HG02588 (cell line): ENCODE results near the gene SCCPDH.

Experiments
- ATAC-seq: cut with Tn5 transposase; IDR thresholded peaks from one replicate; pipeline ENCODE4 v1.9.1; 2021; ENCODE audit warnings: mild to moderate bottlenecking, moderate library complexity; ENCODE audit not compliant: unreplicated experiment

Gene SCCPDH

DNA sequence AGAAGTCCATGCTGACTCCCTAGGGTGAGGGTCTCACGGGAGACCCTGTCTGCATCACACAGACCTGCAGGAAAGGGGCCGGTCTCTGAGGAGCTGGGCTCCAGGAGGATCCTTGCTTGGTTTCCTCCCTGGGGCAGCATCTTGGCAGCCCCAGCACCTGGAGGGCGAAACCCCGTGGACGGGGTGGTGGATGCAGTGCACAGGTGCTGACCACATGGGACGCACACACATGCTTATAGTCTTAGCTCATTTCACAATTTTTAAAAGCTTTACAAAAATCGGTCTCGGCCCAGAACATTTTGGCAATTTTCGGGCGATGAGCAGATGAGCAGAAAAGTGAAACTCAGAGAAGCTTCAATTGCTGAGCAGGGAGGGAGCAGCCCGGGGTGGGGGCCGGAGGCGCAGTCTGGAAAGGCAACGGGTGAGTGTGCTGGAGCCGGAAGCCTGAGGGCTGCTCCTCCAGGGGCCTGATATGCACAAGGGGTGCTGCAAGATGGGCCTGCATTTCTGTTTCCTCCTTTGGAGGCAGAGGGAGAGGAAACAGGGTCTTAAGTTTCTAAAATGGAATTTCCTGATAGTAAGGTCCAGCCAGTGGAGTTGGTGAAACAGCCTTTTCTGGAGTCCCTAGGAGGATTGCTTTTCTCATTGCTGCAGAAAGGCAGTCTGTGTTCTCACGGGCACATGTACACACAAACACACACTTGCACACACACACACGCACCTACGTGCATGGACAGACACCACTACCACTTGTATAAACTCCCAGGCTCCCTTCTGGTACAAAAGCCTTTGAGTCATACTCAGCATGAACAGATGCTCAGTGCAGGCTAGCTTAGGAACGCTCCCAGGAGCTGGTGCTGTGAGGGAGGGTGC lies 60.6 kb downstream of the SCCPDH start:
- peak; percentile 45 for ATAC-seq

DNA sequence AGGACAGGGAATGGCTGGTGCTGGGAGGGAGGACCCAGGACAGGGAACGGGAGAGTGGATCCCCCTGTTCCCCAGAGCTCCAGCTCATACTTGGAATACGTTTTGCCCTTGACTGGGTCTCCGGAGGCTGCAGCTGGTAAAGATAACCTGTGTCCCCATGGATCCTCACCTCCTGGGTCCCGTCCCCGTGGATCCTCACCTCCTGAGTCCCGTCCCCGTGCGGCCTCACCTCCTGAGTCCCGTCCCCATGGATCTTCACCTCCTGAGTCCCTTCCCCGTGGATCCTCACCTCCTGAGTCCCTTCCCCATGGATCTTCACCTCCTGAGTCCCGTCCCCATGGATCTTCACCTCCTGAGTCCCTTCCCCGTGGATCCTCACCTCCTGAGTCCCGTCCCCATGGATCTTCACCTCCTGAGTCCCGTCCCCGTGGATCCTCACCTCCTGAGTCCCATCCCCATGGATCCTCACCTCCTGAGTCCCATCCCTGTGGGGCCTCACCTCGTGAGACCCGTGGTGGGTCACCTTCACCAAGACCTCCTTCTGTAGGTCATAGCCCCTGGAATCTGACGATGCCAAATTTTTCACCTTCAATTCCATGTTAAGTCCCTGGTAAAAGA lies 61.4 kb downstream of the SCCPDH start:
- no peak for ATAC-seq

DNA sequence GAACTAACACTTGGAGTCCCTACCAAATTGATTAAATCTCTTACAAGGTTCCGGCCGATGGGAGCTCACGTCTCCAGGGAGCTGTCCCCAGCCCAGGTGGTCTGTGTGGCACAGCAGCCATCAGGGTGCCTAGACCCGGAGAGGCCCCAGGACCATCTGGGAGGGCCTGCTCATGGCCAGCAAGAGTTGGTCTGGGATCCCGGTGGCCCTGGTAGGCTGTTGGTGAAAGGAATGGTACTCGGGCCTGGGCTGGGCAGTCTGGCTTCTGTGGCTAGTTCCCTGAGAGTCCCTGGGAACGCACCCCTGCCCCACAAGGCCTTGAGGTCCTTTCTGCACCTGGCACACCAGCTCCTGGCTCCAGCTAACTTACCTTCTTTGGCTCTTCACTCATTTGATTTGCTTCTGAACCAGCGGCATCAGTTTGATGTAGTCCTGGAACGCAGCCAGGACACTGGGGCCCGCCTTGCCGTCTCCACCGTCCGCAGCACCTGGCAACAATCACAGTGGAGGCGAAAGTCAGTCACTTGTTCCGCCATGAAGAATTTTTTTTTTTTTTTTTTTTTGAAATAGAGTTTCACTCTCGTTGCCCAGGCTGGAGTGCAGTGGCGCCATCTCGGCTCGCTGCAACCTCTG lies 62.5 kb downstream of the SCCPDH start:
- no peak for ATAC-seq

DNA sequence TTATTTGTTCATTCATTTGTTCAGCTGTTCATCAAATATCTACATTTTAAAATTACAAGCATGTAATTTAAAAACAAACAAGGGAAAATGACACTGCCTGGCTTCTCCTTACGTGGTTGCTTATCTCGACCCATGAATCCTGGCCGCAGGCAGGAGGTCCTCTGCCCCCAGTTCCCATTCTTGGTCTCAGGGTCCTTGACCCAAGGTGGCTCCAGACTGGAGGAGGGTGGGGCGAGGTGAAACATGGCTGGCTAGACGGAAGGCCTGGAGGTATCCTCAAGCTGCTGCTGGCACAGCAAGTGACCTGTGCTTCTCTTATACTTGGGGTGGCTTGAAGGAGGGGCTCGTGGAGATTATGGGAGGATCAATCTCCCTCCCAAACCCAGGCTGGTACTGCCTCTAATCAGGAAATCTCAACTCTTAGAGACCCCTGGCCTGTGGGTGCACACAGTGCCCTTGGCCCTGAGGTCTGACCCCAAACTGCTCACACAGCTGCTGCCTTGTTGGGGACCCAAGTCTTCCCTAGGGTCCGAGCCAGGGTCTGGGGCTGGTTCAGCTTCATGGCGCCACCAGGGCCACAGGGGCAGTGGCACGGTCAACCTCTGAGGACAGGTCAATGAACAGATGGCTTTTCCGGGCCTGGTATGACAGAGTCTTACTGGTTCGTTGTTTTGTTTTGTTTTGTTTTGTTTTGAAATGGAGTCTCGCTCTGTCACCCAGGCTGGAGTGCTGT lies 63.7 kb downstream of the SCCPDH start:
- no peak for ATAC-seq

DNA sequence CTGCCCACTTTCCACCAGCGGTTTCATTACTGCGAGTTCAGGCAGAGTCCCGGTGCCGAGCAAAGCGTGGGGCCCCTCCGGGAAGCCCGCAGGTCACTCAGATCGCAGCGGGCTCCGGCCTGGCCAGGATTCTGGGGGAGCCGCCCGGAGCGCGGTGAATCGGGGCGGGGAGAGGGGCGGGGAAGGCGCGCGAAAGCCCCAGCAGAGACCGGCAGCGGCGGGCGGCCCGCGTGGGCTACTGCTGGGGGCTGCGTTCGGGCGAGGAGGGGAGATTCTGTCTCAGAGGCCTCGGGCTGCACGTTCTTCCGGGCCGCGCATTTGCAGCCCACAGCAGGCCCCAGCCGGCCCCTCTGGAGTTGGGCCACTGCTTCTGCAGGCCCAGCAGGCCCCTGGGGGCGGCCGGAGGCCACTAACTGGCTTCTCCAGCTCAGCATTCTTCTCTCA lies 64.7 kb downstream of the SCCPDH start:
- ATAC-seq = no peak

DNA sequence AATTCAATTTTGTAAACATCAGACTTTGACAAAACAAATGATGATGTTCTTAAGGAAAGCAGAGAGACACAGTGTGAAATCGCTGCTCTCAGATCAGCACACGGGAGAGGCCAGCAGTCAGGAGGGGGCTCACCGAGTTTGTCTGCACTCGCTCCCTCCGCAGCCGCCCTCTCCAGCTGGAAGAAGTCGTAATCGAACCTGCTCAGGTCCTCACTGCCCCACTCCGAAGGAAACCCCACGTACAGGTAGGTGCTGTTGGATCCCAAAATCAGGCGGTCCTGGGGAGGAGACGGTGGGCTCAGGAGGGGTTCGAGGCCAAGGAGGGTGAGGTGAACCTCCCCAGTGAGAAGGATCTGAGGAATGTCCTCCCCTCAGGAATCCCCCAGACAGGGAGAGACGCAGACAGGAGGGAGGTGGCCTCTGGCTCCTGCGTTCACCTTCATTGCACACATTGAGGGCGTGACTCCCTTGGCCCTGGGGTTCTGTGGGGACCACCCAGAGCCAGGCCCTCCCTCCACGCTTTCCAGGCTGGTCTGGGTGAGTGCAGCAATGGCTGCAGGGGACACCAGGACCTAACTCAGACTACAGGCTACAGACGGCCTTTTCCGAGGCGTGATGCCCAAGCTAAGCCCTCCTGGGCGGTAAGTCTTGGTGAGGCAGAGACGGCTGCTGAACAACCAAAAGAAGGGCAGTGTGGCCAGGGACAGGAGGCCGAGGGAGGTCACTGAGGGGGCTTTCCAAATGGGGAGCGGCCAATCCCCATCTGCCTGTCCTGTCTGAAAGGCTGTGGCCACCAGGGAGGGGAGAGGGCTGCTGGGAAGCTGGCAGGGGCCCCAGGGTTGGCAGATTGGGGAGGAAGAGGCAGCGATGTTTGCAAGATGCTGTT lies 65.5 kb downstream of the SCCPDH start:
- no peak for ATAC-seq

DNA sequence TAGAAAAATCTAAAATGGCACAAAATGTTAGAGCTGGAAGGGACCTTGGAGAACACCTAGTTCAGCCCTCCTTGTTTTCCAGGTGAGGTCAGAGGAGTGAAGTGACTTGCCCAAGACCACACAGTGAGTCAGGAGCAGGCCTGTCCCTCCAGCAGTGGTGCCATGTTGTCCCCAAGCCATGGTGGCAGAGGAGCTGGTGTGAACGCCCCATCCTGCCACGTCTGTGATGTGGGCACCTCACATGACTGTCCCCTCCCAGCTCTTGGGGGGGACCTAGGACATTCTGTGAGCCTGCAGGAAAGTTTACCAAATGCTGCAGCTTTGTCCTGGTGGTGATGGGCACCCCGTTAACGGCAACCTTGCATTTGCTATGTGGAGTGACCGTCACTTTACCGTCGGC lies 66.2 kb downstream of the SCCPDH start:
- ATAC-seq = no peak

DNA sequence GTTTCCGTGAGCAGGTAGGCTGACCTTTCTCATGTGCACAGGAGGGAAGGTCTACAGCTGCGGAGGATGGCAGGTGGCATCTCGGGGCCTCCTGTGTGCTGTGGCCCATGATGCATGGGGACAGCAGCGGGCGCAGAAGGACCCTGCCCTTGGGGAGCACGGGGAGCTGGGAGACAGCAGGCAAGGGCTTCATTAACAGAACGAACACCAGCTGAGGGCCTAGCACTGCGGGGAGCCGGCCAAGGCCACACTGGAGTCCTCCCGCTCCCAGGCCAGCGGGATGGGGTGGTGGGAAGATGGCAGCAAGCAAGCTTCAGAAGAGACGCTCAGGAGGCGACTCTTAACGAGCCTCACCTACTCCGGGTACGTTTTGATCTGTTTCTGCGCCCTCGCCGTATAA lies 66.6 kb downstream of the SCCPDH start:
- no peak for ATAC-seq

DNA sequence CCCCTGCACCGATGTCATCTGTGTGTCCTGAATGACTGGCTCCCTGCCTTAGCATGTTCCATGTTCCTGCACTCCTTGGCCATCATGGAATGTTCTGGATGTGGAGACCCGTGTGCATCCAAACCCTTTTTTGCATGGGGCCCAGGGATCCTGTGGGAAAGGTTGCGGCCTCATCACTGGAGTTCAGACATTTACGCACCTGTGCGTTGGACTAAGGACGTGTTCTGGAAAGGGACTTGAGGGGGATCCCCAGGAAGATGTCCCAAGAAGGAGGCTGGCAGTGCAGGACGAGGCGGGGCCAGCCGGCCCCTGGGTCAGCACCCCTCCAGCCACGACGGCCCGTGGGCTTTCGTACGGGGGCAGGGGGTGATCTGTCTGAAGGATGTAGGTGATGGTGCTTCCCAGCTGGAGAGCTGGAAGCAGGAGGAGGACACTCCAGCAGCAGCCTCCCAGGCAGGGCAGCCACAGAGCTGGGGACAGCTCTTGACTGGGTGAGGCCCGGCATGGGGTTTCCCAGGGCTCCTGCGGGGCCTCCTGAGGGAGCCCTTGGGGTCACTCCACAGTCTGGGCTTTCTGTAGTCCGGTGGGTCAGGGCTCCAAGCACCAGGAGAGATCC lies 67.2 kb downstream of the SCCPDH start:
- no peak for ATAC-seq

DNA sequence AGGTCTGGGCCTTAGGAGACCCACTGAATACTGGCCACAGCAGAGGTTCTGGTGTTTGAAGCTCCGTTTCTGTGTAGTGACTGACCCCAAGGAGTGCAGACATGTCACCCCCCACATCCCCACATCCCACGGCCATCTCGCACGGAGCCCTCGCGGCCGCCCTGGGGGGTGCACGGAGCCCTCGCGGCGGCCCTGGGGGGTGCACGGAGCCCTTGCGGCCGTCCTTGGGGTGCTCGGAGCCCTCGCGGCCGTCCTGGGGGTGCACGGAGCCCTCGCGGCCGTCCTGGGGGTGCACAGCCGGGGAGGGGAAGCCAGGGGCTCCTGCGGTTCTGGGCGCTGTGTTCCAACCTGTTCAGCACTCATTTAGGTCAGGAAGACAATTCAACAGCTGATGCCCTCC lies 68.4 kb downstream of the SCCPDH start:
- ATAC-seq = no peak

DNA sequence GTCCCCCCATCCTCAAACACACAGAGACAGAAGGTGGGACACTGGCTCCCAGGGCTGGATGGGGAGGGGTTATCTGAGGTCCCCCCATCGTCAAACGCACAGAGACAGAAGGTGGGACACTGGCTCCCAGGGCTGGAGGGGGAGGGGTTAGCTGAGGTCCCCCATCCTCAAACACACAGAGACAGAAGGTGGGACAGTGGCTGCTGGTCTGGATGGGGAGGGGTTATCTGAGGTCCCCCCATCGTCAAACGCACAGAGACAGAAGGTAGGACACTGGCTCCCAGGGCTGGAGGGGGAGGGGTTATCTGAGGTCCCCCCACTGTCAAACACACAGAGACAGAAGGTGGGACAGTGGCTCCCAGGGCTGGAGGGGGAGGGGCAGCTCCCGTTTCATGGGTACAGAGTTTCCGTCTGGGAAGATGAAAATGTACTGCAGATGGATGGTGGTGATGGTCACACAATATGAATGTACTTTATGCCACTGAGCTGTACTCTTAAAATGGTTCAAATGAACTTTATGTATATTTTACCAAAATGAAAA lies 69.2 kb downstream of the SCCPDH start:
- no peak for ATAC-seq

DNA sequence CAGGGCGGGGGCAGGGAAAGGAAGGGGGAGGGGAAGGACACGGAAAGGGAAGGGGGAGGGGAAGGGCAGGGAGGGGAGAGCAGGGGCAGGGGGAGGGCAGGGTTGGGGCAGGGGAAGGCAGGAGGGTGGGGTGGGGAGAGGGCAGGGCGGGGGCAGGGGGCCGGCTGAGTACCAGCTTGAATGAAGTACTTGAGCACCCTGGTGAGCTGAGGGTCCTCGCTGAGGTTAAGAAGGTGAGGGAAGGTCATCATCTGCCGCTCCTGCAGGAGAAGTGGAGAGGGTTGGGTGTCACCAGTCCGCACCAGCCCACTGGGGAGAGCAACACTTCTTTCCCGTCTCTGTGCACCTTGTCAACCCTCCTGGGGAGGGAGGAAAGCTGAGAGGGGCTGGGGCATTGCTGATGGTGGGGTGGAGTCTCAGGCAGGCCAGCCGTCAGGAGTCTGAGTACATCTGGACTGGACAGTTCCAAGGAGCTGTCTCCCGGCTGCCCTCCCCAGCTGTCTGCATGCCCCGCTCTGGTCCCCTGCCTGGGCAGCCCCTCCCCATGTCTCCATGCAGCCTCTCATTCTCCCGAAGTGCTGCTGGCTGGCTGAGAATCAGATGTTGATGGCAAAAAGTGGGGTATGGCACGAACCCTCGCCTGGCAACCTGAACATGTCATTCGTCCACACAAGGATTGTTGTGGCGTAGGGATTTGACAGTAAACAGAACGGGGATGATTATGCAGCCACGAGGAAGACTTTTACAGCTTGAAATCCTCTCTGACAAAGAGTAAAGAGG lies 70.0 kb downstream of the SCCPDH start:
- no peak for ATAC-seq

DNA sequence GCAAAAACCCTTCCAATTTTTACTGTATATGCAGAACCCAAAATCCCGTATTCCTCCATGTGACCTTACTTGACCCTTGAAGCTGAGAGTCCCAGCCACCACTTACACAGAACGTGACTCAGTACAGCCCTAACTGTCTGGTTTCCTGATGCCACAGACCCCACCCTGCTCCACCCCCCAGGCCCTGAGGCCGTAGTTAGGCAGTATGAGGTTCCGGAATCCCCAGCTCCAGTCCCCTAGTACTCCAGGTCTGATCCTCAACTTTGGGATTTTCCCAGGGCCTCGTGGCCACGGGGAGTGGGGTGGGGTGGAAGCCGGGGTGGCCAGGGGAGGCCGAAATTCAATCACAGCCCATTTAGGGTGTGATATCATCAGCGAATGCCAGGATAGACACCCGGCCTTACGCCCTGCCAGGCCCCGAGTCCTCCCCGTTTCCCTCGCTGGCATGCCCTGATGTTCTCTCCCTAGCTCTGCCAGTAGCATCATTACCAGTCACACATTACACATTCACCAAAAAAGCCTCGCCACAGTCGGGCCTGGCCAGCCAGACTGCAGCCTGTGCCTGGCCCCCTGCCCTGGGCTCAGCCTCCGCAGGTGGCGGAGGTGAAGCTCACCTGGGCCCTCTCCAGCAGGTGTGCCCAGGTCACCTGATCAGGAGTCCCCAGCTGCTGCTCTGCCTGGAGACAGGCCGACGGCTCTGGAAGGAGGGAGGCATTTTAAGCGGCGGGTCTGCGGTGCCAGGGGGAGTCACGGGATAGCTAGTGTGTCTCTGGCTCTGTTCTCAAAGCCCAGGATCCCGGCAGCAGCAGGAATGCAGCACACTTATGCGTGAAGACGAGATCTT lies 70.8 kb downstream of the SCCPDH start:
- ATAC-seq = no peak

DNA sequence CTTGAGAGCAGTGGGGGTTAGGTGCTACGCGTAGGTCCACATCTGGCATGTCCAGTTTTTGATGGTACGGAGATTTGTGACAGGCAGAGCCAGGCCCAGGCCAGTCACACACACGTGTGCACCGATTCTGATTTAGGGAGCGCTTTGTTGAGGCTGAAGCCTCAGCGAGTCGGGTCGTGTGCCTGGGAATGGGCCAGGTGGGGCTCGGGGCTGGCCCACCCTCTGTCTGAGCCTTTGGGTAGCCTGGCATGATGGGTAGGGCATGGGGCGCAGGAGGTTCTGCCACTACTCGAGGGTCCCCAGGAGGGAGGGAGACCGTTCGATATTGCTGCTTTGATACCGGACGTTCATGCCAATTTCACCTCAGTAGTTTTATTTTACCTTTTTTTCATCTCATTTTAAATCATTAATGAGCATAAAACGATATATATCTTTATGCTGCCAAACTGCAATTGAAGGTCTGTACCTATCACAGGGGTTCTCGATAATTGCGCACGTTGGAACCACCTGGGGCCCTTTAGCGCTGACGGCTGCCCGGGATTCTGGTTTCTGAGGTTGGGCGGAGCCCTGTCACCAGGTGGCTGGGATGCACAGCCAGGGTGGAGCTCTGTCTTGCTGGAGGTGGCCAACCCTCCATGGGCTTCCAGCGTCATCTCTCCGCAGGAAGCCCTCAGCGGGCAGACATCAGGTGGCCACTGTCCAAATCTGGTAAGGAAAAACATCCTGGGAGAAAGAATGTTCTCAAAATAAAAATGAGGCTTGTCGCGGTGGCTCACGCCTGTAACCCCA lies 71.9 kb downstream of the SCCPDH start:
- no peak for ATAC-seq

DNA sequence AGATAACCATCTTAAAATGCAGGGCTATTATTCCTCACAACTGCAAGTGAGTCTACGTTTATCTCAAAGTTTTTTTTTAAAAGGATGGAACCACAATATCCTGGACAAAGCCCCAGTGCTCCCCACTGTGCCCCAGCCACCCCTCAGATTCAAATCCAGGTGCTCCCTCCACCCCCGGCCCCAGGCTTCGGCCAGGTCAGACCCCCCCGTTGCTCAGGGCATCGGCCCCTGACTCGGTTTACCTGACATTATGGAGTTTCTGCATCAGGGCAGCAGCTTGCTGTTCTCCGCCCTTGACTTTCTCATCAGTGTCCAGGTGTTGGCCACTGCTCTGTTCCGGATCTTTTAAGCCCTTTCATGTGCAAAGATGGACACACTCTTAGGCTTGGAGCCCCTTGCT lies 72.9 kb downstream of the SCCPDH start:
- no peak for ATAC-seq

DNA sequence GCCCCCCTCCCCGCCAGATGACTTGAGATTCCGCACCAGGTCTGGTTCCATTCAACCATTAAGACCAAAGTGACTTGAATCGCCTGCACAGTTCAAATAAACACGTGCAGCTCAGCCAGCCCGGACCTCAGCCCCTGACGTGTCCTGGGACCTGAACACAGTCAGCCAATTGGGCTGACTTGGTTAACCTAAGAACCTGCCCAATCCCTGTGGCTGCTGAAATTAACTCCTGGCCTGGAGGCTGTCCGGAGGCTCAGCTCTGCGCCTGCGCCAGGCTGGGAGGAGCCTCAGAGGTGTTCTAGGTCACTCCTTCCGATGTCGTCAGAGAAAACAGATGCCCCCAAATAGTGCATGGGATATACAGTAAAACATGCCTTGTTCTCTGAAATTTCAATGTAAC lies 73.4 kb downstream of the SCCPDH start:
- ATAC-seq = no peak

DNA sequence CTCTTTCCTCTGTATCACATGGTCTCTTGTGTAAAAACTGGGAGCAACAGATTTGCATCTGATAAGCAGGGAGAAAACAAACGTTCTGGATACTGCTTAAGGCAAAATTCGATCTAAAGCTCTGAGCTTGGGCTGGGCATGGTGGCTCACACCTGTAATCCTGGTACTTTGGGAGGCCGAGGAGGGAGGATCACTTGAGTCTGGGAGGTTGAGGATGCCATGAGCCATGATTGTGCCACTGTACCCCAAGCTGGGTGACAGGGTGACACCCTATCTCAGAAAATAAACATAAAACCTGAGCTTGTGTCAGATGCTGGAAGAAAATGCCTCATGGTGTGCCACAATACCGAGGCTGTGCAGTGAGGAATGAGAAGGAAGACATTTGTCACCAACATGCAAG lies 73.9 kb downstream of the SCCPDH start:
- ATAC-seq = no peak
